LHCN-M2 (cell line): ENCODE measurements around the gene GRIK2. TPM values are rescaled to one million over a fixed set of nuclear protein-coding genes. Genes with fewer than 3 reads are reported as not detected.
"Not testable (repeated sequence)": the region's sequence is repeated elsewhere in the genome, so short reads cannot be mapped to it uniquely, and the experiment has no call there.

Source experiments
- DNase-seq: peaks from one replicate; pipeline ENCODE4 v3.0.0-alpha.2; 2012; ENCODE audit warnings: low read depth
- polyA plus RNA-seq: library from polyadenylated mRNA; unstranded; fragments of >200 nt; gene quantifications from one replicate; pipeline ENCODE4 v1.2.1, GENCODE V29; 2012; ENCODE audit warnings: missing spikeins
- total RNA-seq: library from RNA; depleted of rRNA; stranded (reverse); fragments of >200 nt; gene quantifications from 2 replicates; pipeline ENCODE4 v1.2.3, GENCODE V29; 2014; rRNA removed

Gene GRIK2
- total RNA-seq, result 2.9 and 6.2 TPM in 2 replicates
- 6.4 TPM for polyA plus RNA-seq

- peak; percentile 54 for DNase-seq
These were observed at the start of gene GRIK2 for GRCh38 chr6:101393251-101393828. TSS of gene GRIK2 (plus strand) at chr6:101393708.

- peak; percentile 2 for DNase-seq
These were observed 48.6 kb upstream of the GRIK2 start for GRCh38 chr6:101344885-101345284.

GRCh38 chr6:101348816-101349215, 44.7 kb upstream of the GRIK2 start:
- DNase-seq, result no peak

- not testable (repeated sequence) for DNase-seq
These were observed 42.9 kb upstream of the GRIK2 start for GRCh38 chr6:101350631-101351030.

GRCh38 chr6:101351173-101351572, 42.3 kb upstream of the GRIK2 start:
- DNase-seq, result no peak

- no peak for DNase-seq
These were observed 41.2 kb upstream of the GRIK2 start for GRCh38 chr6:101352316-101352715.

GRCh38 chr6:101365181-101365580, 28.3 kb upstream of the GRIK2 start:
- DNase-seq, result no peak

- no peak for DNase-seq
These were observed 13.6 kb upstream of the GRIK2 start for GRCh38 chr6:101379926-101380325.

- no peak for DNase-seq
These were observed 12.4 kb upstream of the GRIK2 start for GRCh38 chr6:101380897-101381630.

GRCh38 chr6:101383747-101384146, 9.8 kb upstream of the GRIK2 start:
- not testable (repeated sequence) for DNase-seq

- peak; percentile 15 for DNase-seq
These were observed 6.5 kb upstream of the GRIK2 start for GRCh38 chr6:101386982-101387381.

- peak; percentile 62 for DNase-seq
These were observed 1.5 kb upstream of the GRIK2 start for GRCh38 chr6:101391772-101392585.

- DNase-seq, result no peak
These were observed 800 bp upstream of the GRIK2 start for GRCh38 chr6:101392586-101393230.

GRCh38 chr6:101393829-101394251, 332 bp downstream of the GRIK2 start:
- peak; percentile 60 for DNase-seq

GRCh38 chr6:101394936-101395335, 1.4 kb downstream of the GRIK2 start:
- no peak for DNase-seq

- DNase-seq, result peak; percentile 20
These were observed 1.8 kb downstream of the GRIK2 start for GRCh38 chr6:101395345-101395744.

- DNase-seq, result peak; percentile 77
These were observed 3.2 kb downstream of the GRIK2 start for GRCh38 chr6:101396548-101397173.

GRCh38 chr6:101397199-101397598, 3.7 kb downstream of the GRIK2 start:
- peak; percentile 23 for DNase-seq

GRCh38 chr6:101398716-101399615, 5.5 kb downstream of the GRIK2 start:
- no peak for DNase-seq

GRCh38 chr6:101399616-101400162, 6.2 kb downstream of the GRIK2 start:
- no peak for DNase-seq
